GM12878 (cell line): ENCODE data around the gene TK1. TPM values are rescaled to one million over a fixed set of nuclear protein-coding genes. Genes with fewer than 3 reads are reported as not detected.
A peak's percentile ranks its signal among the peaks of the same experiment; 100 is the strongest.

Source experiments
- BCL3 ChIP-seq: IDR thresholded peaks from 2 replicates; pipeline ENCODE4 v1.6.1; 2011; ENCODE audit warnings: borderline replicate concordance, low read depth, mild to moderate bottlenecking, moderate library complexity, low read length; ENCODE audit not compliant: insufficient read depth, poor library complexity, severe bottlenecking
- CBX5 ChIP-seq: sonication (generic); IDR thresholded peaks from 2 replicates; pipeline ENCODE4 v1.6.1; 2016; ENCODE audit warnings: low read depth, moderate library complexity, mild to moderate bottlenecking, inconsistent platforms
- CEBPB ChIP-seq, 2 experiments: fragments of 150-350 bp in 1 of 2; IDR thresholded peaks; 2 replicates each; pipeline ENCODE4 v1.6.1; 2012 to 2014; ENCODE audit warnings: low read depth in 2 of 2, low read length in 2 of 2, borderline replicate concordance in 1 of 2, inconsistent platforms in 1 of 2
- CEBPZ ChIP-seq: fragments of 150-350 bp; IDR thresholded peaks from 2 replicates; pipeline ENCODE4 v1.6.1; 2016; ENCODE audit warnings: low read depth, low read length
- DPF2 ChIP-seq: fragments of 450-650 bp; IDR thresholded peaks from 2 replicates; pipeline ENCODE4 v1.6.1; 2017; ENCODE audit warnings: mild to moderate bottlenecking
- EED ChIP-seq: sonication (generic); IDR thresholded peaks from 2 replicates; pipeline ENCODE4 v1.6.1; 2016; ENCODE audit warnings: antibody characterized with exemption, low read depth
- EP300 ChIP-seq, 2 experiments: fragments of 150-350 bp in 1 of 2; IDR thresholded peaks; 2 replicates each; pipeline ENCODE4 v1.6.1; 2011 to 2012; ENCODE audit warnings: low read depth in 2 of 2, low read length in 2 of 2, borderline replicate concordance in 1 of 2, improper control_type of control experiment in 1 of 2, inconsistent platforms in 1 of 2; ENCODE audit not compliant: control insufficient read depth in 1 of 2
- NBN ChIP-seq: fragments of 450-650 bp; IDR thresholded peaks from 2 replicates; pipeline ENCODE4 v1.6.1; 2016
- NKRF ChIP-seq: fragments of 450-650 bp; conservative IDR thresholded peaks from 2 replicates; pipeline ENCODE4 v1.6.1; 2017; ENCODE audit warnings: mild to moderate bottlenecking, moderate library complexity
- POLR2AphosphoS5 ChIP-seq: IDR thresholded peaks from 2 replicates; pipeline ENCODE4 v1.6.1; 2011; ENCODE audit warnings: mild to moderate bottlenecking, low read length, inconsistent platforms
- SP1 ChIP-seq: IDR thresholded peaks from one replicate; pipeline ENCODE4 v1.6.1; 2011; ENCODE audit warnings: low read depth, low read length
- TCF12 ChIP-seq: IDR thresholded peaks from 2 replicates; pipeline ENCODE4 v1.6.1; 2011; ENCODE audit warnings: low read depth, mild to moderate bottlenecking, low read length
- ZBTB33 ChIP-seq: fragments of 450-650 bp; IDR thresholded peaks from 2 replicates; pipeline ENCODE4 v1.6.1; 2017; ENCODE audit warnings: mild to moderate bottlenecking
- ZSCAN29 ChIP-seq: fragments of 450-650 bp; IDR thresholded peaks from 2 replicates; pipeline ENCODE4 v1.6.1; 2017; ENCODE audit warnings: mild to moderate bottlenecking, moderate library complexity
- polyA plus RNA-seq, 11 experiments: library from polyadenylated mRNA; depleted of rRNA in 4 of 11; unstranded in 6 of 11; stranded (reverse) in 5 of 11; fragments of >200 nt; fragmentation: Nextera tagmentation in 4 of 11; fragmentation: Illumina TruSeq in 1 of 11; extraction: Ambion mirVana in 4 of 11; extraction: Trizol in 1 of 11; gene quantifications; 1 replicate in 1 of 11; 2 replicates in 10 of 11; pipeline versions ENCODE4 v1.2.1 to v1.2.3, GENCODE V29; 2011 to 2016; ENCODE audit warnings: inconsistent platforms in 2 of 11, missing spikeins in 2 of 11, low read depth in 1 of 11
- total RNA-seq, 4 experiments: library from RNA; depleted of rRNA in 3 of 4; stranded (reverse); fragments of >200 nt in 3 of 4; fragmentation: Illumina TruSeq in 1 of 4; extraction: Trizol in 1 of 4; gene quantifications; 2 replicates each; pipeline versions ENCODE4 v1.2.1 to v1.2.3, GENCODE V29; 2013 to 2021

TK1 gene
- total and polyA plus RNA-seq, 10 of the 15 experiments (the other 5 are each of a cell fraction or from before 2014, with no cell fraction given): 4.6 to 175 (median 77.9) TPM

- no peak; the same call in 1 of the 2 replicates for TF ChIP-seq ZBTB33
- TF ChIP-seq SP1: no peak
- 0 out of 2 replicates have a peak, but pooled peaks have one; percentile 24 for TF ChIP-seq TCF12
- TF ChIP-seq NBN: no peak
- TF ChIP-seq CBX5: no peak
- no peak for TF ChIP-seq ZSCAN29
- no peak for TF ChIP-seq POLR2AphosphoS5
- no peak for TF ChIP-seq BCL3
- no peak for TF ChIP-seq EED
- no peak for TF ChIP-seq CEBPZ
- no peak for TF ChIP-seq EP300 (IDR thresholded peaks at IDR 0.05; ENCODE audit: borderline replicate concordance in 1 of 2, control insufficient read depth in 1 of 2, low read depth in 2 of 2, low read length in 2 of 2)
- no peak for TF ChIP-seq CEBPB (IDR thresholded peaks at IDR 0.05; ENCODE audit: borderline replicate concordance in 1 of 2, low read depth in 2 of 2, low read length in 2 of 2)
- no peak for TF ChIP-seq NKRF
- no peak for TF ChIP-seq DPF2
- TF ChIP-seq, all 136 proteins: peak for 8
Observed at GRCh38 chr17:78148286-78149016, 38.4 kb downstream of the TK1 start (continued).
